ENCODE measurements around the gene SLC30A5. TPM values are rescaled to one million over a fixed set of nuclear protein-coding genes. Genes with fewer than 3 reads are reported as not detected.

The SLC30A5 gene
- total RNA-seq, 4 donors from 2014 or later, result 62.8 to 76.7 (median 71.2) TPM

DNA sequence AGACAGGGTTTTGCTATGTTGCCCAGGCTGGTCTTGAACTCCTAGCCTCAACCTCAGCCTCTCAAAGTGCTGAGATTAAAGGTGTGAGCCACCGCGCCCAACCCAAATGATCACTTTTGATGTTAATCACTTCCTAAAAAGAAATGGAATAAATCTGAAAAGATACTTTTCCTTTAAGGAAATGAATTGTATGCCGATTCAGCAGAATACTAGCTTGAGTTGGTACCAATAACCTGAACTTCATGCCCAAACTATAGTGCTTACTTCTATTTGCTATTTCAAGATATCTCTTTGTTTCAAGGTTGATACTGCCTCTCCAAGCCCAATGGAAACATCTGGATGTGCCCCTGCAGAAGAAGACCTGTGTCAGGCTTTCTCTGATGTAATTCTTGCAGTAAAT lies 77.2 kb downstream of the SLC30A5 start:
- 97 to 99% methylated on average over 3 of the region's 3 CpGs for WGBS, 2 donors
- Histone ChIP-seq H3K9me3 (no peaks in the 10 kb centered on the region), H3K27ac (no peak overlapping the region), H3K27me3 (no peaks in the 10 kb centered on the region), H3K36me3 (peaks cover 0 to 20% of the 10 kb centered on the region in 2 donors), H3K4me3 (replicated peaks in 1 of 3) (no peak overlapping the region), H3K4me1 (peaks cover 0 to 10% of the 10 kb centered on the region in 2 donors)
- intact Hi-C loops (cut with DNase I), result no loop called here
- TF ChIP-seq, protein P1, sequence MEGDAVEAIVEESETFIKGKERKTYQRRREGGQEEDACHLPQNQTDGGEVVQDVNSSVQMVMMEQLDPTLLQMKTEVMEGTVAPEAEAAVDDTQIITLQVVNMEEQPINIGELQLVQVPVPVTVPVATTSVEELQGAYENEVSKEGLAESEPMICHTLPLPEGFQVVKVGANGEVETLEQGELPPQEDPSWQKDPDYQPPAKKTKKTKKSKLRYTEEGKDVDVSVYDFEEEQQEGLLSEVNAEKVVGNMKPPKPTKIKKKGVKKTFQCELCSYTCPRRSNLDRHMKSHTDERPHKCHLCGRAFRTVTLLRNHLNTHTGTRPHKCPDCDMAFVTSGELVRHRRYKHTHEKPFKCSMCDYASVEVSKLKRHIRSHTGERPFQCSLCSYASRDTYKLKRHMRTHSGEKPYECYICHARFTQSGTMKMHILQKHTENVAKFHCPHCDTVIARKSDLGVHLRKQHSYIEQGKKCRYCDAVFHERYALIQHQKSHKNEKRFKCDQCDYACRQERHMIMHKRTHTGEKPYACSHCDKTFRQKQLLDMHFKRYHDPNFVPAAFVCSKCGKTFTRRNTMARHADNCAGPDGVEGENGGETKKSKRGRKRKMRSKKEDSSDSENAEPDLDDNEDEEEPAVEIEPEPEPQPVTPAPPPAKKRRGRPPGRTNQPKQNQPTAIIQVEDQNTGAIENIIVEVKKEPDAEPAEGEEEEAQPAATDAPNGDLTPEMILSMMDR (IDR thresholded peaks at IDR 0.05), result no peak
- TF ChIP-seq POLR2A (IDR thresholded peaks at IDR 0.05), result no peak
- DNase-seq, result no peak

Small RNA genes within 50 kb of the gene (small RNA-seq; reads per million reads assigned to genes)
- not detected for gene SNORA50D
- not detected for gene SUMO2P4

Other genes starting within 250 kb of the SLC30A5 start
- gene CCNB1, start 73.1 kb downstream of the SLC30A5 start, total RNA-seq, result 10 to 100 TPM in 3 of 4 donors, 1 to 10 TPM in 1; 7.7 to 13.4 (median 10.9) TPM
- 1 to 10 TPM in 3 of 4 donors, under 1 TPM in 1; 0.88 to 3.4 (median 1.9) TPM for gene CENPH, start 95.6 kb downstream of the SLC30A5 start, total RNA-seq
- 10 to 100 TPM; 16.7 to 54.5 (median 24.1) TPM for gene CDK7, start 140.9 kb downstream of the SLC30A5 start, total RNA-seq
- 10 to 100 TPM in 2 of 4 donors, 1 to 10 TPM in 2; 8.2 to 13.6 (median 9.6) TPM for gene CCDC125, start 238.8 kb downstream of the SLC30A5 start, total RNA-seq

All from thyroid gland (tissue), 4 donors.